Stimulated activated CD8-positive, alpha-beta memory T cell treated with anti-CD3 and anti-CD28 coated beads, Interleukin-12 subunit alpha, Interleukin-12 subunit beta, amount 100 ng/mL, for 24 hours (primary cell): Measurements from ENCODE around the gene ITGB1BP1.

Experiments used
- DNase-seq: peaks from one replicate; pipeline ENCODE4 v3.0.0-alpha.2; 2020; ENCODE audit errors: extremely low read depth

Gene ITGB1BP1

GRCh38 chr2:9423100-9423921, at the start of gene ITGB1BP1, which contains the start of gene CPSF3:
Gene ITGB1BP1, minus strand, starts transcription at chr2:9423528. Its CDS starts 4,831 bp downstream, at chr2:9418697.
Gene CPSF3, plus strand, starts transcription at chr2:9423654. Its CDS starts 120 bp downstream, at chr2:9423774.
- DNase-seq: peak; percentile 92

DNA sequence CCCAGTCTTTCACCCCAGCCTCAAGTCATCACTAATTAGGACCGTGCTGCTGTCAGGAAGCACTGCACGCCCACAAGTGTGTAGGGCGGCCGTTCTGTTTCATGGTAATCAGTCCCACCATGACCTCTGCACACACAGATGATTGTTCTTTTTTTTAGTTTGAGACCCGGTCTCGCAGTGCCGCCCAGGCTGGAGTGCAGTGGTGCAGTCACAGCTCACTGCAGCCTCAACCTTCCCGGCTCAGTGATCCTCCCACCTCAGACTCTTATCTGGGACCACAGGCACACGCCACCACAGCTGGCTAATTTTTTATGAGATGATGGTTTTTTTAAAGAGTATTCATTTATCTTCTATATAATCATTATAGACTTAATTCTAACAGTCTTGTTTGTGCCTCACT, 49.2 kb upstream of the ITGB1BP1 start:
- DNase-seq: no peak

GRCh38 chr2:9471206-9471605, 47.9 kb upstream of the ITGB1BP1 start:
- no peak for DNase-seq

GRCh38 chr2:9467687-9468086, 44.4 kb upstream of the ITGB1BP1 start:
- DNase-seq: no peak

DNA sequence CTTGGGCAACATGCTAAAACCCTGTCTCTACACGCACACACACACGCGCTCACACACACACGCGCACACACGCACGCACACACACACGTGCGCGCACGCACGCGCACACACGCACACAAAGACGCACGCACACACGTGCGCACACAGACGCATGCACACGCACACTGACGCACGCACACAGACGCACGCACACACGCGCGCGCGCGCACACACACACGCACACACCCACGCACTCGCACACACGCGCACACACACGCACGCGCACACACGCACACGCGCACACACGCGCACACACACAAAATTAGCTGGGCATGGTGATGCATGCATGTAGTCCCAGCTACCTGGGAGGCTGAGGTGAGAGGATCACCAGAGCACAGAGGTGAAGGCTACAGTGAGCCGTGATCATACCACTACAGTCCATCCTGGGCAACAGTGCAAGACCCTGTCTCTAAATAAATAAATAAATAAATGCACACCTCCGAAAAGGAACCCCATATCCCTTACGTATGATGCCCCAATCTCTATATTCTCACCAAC, 42.9 kb upstream of the ITGB1BP1 start:
- no peak for DNase-seq

- DNase-seq: no peak
These were observed 41.8 kb upstream of the ITGB1BP1 start for GRCh38 chr2:9465170-9465569.

DNA sequence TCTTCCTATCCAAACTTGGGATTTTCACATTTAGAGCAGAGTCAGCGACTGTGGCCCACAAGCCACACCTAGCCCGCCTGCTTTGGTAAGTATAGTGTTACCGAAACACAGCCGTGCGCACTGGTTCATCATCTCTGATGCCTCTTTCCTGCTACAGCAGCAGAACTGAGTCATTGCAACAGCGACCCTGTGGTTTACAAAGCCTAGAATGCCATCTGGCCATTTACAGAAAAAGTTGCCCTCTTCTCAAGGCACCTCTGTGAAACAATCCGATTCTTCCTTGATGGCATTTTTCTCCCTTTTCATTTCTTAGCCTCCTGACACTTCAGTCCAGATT, 40.3 kb upstream of the ITGB1BP1 start:
- no peak for DNase-seq

DNA sequence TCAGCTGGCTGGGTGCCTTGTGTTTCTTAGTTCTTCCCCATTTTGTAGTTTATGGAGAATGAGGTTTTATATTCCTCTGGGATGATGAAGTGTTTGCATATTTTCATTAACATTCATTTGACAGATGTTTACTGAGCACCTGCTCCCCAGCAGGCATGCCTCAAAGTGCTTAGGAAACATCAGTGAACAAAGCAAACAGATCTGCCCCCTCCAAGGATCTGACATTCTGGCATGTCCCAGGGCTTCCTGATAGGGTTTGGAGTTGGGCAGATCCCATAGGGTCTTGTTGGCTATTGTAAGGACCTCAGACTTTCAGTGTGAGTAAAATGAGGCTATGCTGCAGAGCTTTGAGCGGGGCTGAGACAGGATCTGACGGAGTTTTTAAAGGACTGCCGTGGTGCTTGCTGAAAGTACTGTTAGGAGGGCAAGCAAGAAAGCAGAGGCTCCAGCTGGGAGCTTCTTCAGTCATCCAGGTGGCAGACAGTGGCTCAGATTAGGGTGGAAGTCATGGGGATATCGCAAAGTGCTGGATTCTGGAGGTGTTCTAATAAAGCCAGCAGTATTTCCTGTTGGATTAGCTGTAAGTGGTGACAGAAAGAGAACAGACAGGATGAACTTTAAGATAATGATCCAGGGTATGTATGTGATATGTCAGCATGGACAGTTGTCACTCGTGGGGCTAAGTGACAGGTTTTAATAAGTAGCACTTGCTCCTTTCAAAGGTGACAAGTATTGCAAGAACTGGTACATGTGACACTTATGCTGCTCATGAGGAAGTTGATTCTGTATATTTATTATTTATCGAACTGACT, 39.8 kb upstream of the ITGB1BP1 start:
- DNase-seq: no peak

- DNase-seq: no peak
These were observed 39.0 kb upstream of the ITGB1BP1 start for GRCh38 chr2:9462313-9462712.

- no peak for DNase-seq
These were observed 37.8 kb upstream of the ITGB1BP1 start for GRCh38 chr2:9461079-9461478.

DNA sequence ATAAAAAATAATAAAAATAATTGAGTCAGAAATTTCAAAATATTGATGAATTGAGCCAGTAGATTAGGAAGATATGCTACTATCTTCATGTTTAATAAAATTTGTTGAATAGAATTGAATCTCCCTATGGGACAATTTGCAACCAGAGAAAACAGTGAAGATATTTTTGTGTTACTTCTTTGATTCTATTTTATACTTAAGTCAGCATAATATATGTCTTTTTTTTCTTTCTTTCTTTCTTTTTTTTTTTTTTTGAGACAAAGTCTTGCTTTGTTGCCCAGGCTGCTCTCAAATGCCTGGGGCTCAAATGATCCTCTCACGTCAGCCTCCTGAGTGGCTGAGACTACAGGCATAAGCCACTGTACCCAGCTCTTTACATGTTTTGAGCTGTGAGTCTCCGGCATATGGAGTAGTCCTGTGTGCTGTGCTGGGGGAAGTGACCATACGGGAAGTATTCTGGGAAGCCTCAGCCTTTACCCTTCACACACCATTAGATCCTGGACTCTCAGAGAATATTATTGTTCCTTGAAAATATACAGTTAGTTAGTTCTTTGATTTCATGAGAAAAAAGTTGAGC, 37.2 kb upstream of the ITGB1BP1 start:
- no peak for DNase-seq

DNA sequence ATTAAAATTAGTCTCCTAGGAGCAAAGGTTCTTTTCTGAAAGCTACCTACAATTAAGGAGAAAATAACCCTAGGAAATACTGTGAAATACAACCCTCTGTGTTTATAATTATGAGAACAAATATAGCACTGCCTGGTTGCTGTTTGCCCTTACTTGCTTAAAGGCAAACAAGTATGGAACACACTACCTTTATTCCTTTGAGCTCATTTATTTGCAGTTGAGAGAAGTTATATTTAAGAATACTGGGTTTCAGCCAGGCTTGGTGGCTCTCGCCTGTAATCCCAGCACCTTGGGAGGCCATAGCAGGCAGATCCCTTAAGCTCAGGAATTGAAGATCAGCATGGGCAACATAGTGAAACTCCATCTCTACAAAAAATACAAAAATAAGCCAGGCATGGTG, 27.9 kb upstream of the ITGB1BP1 start:
- no peak for DNase-seq

- no peak for DNase-seq
These were observed 21.8 kb upstream of the ITGB1BP1 start for GRCh38 chr2:9445089-9445488.

DNA sequence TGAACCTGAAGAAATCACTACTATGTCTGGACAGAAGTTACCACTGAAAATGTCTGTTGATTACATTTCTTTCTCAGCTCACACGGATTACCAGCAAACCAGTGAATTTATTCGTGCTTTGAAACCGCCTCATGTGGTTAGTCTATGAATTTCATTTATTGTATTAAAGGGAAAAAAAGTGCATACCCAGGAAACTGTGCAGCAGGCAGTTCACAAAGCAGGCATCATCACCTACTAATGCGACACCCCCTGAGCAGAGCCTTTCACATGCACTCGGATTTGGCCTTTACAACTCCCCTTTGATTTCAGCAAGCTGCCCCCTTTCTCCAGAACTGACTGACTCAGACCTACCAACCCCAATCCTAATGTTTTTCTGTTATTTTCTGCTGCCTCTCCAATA, 20.2 kb upstream of the ITGB1BP1 start:
- DNase-seq: no peak

GRCh38 chr2:9441556-9441955, 18.2 kb upstream of the ITGB1BP1 start:
- DNase-seq: no peak

GRCh38 chr2:9440058-9440727, 16.9 kb upstream of the ITGB1BP1 start:
- DNase-seq: no peak

DNA sequence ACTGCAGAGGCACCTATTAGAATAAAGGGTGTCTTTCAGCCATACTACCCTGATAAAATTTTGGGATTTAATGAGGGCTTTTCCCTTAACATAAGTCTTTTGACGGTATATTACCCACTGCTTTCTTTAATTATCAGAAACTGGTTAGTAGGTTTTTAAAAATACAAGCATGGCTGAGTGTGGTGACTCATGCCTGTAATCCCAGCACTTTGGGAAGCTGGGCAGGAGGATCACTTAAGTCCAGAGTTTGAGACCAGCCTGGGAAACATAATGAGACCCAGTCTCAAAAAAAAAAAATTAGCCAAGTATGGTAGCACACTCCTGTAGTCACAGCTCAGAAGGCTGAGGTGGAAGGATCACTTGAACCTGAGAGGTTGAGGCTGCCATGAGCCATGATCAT, 16.2 kb upstream of the ITGB1BP1 start:
- DNase-seq: no peak

DNA sequence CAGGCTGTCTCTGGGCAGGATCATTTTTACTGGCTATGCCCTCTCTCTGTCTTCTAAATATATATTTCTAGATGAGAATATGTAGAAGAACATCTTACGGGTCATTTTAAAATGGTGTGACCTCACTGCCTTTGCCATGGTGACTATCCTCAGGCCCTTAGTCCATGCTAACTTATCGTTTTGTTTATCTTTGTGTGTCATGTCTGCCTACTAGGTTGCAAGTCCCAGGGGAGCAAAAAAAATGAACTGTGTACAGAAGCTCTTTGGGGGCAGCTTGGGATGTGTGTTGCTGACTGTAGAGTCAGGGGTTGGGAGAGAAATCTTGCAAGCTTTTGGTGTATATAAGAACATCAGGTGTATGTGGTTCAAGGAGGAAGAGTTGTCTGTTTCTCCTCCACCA, 11.2 kb upstream of the ITGB1BP1 start:
- no peak for DNase-seq

GRCh38 chr2:9430316-9431293, 7.3 kb upstream of the ITGB1BP1 start:
- no peak for DNase-seq

DNA sequence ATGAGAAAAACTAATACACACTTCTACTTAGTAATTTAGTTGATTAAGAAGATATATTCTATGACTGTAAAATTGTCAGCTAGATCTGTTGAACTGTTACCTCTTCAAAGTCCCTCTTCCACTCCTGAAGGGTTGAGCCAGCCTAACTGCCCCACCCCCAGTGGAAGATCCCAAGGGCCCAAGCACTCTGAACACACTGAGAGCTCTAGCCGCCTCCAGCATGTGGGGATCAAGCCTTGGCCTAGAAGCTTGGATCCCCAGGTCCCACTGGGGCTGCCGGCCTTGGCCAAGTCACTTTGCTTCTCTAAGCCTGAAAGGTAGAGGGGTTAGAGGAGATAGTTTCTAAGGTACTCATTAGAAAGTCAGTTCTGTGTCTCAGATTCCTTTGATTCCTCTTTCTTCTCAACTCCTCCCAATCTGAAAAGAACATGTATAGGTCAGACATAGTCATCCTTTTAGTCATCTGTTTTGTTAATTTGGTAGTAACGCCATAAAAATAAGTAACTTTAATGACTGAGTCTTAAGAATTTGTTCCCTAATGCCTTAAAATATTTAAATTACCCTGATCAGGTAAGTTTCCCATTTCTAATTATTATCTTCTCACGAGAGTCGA, 5.7 kb upstream of the ITGB1BP1 start:
- DNase-seq: no peak
